ENCODE data around the gene CYYR1.

Gene CYYR1

GRCh38 chr21:26572702-26573381 lies at the start of gene CYYR1:
CYYR1 (minus strand) TSS chr21:26573286; CDS start chr21:26572940, 346 bp downstream.
- DNase-seq (ENCODE audit: low spot score), result no peak

- no peak for DNase-seq (ENCODE audit: low spot score)
Observed at GRCh38 chr21:26617176-26617575, 44.1 kb upstream of the CYYR1 start.

- DNase-seq (ENCODE audit: low spot score), result no peak
Observed at GRCh38 chr21:26614251-26614650, 41.2 kb upstream of the CYYR1 start.

- no peak for DNase-seq (ENCODE audit: low spot score)
Observed at GRCh38 chr21:26599261-26599660, 26.2 kb upstream of the CYYR1 start.

GRCh38 chr21:26597981-26598380 lies 24.9 kb upstream of the CYYR1 start:
- no peak for DNase-seq (ENCODE audit: low spot score)

GRCh38 chr21:26597031-26597430 lies 23.9 kb upstream of the CYYR1 start:
- DNase-seq (ENCODE audit: low spot score), result no peak

- DNase-seq (ENCODE audit: low spot score), result no peak
Observed at GRCh38 chr21:26595971-26596370, 22.9 kb upstream of the CYYR1 start.

- DNase-seq (ENCODE audit: low spot score), result no peak
Observed at GRCh38 chr21:26593800-26594199, 20.7 kb upstream of the CYYR1 start.

GRCh38 chr21:26591543-26591942 lies 18.5 kb upstream of the CYYR1 start:
- no peak for DNase-seq (ENCODE audit: low spot score)

GRCh38 chr21:26588446-26588845 lies 15.4 kb upstream of the CYYR1 start:
- no peak for DNase-seq (ENCODE audit: low spot score)

- DNase-seq (ENCODE audit: low spot score), result no peak
Observed at GRCh38 chr21:26587736-26588201, 14.7 kb upstream of the CYYR1 start.

- no peak for DNase-seq (ENCODE audit: low spot score)
Observed at GRCh38 chr21:26583769-26584168, 10.7 kb upstream of the CYYR1 start.

GRCh38 chr21:26581818-26582217 lies 8.7 kb upstream of the CYYR1 start:
- no peak for DNase-seq (ENCODE audit: low spot score)

- no peak for DNase-seq (ENCODE audit: low spot score)
Observed at GRCh38 chr21:26572076-26572701, 897 bp downstream of the CYYR1 start.

- no peak for DNase-seq (ENCODE audit: low spot score)
Observed at GRCh38 chr21:26570203-26570602, 2.9 kb downstream of the CYYR1 start.

GRCh38 chr21:26565546-26565945 lies 7.5 kb downstream of the CYYR1 start:
- DNase-seq (ENCODE audit: low spot score), result no peak

- no peak for DNase-seq (ENCODE audit: low spot score)
Observed at GRCh38 chr21:26565111-26565510, 8.0 kb downstream of the CYYR1 start.

GRCh38 chr21:26563856-26564503 lies 9.1 kb downstream of the CYYR1 start:
- DNase-seq (ENCODE audit: low spot score), result no peak

GRCh38 chr21:26560612-26561011 lies 12.5 kb downstream of the CYYR1 start:
- no peak for DNase-seq (ENCODE audit: low spot score)

- DNase-seq (ENCODE audit: low spot score), result no peak
Observed at GRCh38 chr21:26559099-26559498, 14.0 kb downstream of the CYYR1 start.

GRCh38 chr21:26557106-26557505 lies 16.0 kb downstream of the CYYR1 start:
- no peak for DNase-seq (ENCODE audit: low spot score)

GRCh38 chr21:26555540-26556146 lies 17.4 kb downstream of the CYYR1 start:
- DNase-seq (ENCODE audit: low spot score), result no peak

GRCh38 chr21:26554365-26554764 lies 18.7 kb downstream of the CYYR1 start:
- DNase-seq (ENCODE audit: low spot score), result no peak

Data from HuH-7 (cell line).